Cardiac muscle cell (in vitro differentiated cells and primary cell): ENCODE results near the gene TCF4. TPM values are rescaled to one million over a fixed set of nuclear protein-coding genes. Genes with fewer than 3 reads are reported as not detected.

Experiments
- DNase-seq, 2 donors: peaks; one replicate each; pipeline versions ENCODE4 v3.0.0 to v3.0.0-alpha.2; 2010 to 2017; ENCODE audit warnings: low read depth in 1 of 2, low spot score in 1 of 2
- H3K27ac ChIP-seq: fragments of 200-600 bp; sonication (generic); 2 replicates; pipeline ENCODE4 v1.5.1; 2016
- H3K27me3 ChIP-seq: fragments of 200-600 bp; sonication (generic); 2 replicates; pipeline ENCODE4 v1.6.0; 2016; ENCODE audit warnings: control low read depth
- H3K36me3 ChIP-seq: fragments of 200-600 bp; sonication (generic); 2 replicates; pipeline ENCODE4 v1.5.1; 2016; ENCODE audit warnings: control low read depth
- H3K4me1 ChIP-seq: fragments of 200-600 bp; sonication (generic); 2 replicates; pipeline ENCODE4 v1.8.1; 2017; ENCODE audit warnings: low read depth, mild to moderate bottlenecking, mixed run types
- H3K4me3 ChIP-seq: fragments of 200-600 bp; sonication (generic); 2 replicates; pipeline ENCODE4 v1.5.1; 2016; ENCODE audit warnings: mild to moderate bottlenecking
- H3K9me3 ChIP-seq: fragments of 200-600 bp; sonication (generic); 2 replicates; pipeline ENCODE4 v1.5.1; 2017; ENCODE audit warnings: low read depth, mild to moderate bottlenecking, control low read depth
- CTCF ChIP-seq: IDR thresholded peaks from 2 replicates; pipeline ENCODE4 v1.5.1; 2012; ENCODE audit warnings: low read depth, mild to moderate bottlenecking, low read length
- polyA plus RNA-seq: library from polyadenylated mRNA; unstranded; fragments of >200 nt; fragmentation: Nextera tagmentation; extraction: Ambion mirVana; gene quantifications from 2 replicates; pipeline ENCODE4 v1.2.1, GENCODE V29; 2016
- total RNA-seq: library from RNA; depleted of rRNA; stranded (reverse); fragments of >200 nt; gene quantifications from 2 replicates; pipeline ENCODE4 v1.2.3, GENCODE V29; 2016

The TCF4 gene
- total and polyA plus RNA-seq, 2 experiments from 2014 or later: 38.3 to 59.2 TPM

- no peak for TF ChIP-seq CTCF
- peaks cover 8% of the 10 kb centered on the region for H3K4me1 ChIP-seq
- no peak for DNase-seq
- H3K27me3 ChIP-seq: no peaks in the 10 kb centered on the region
- no peak overlapping the region for H3K27ac ChIP-seq
- no peaks in the 10 kb centered on the region for H3K36me3 ChIP-seq
- H3K9me3 ChIP-seq: no peaks in the 10 kb centered on the region
- H3K4me3 ChIP-seq: no peak overlapping the region
These were observed 191.6 kb downstream of the TCF4 start for GRCh38 chr18:55396267-55396905.

GRCh38 chr18:55395799-55396198, 192.2 kb downstream of the TCF4 start:
- Histone ChIP-seq H3K9me3 (no peaks in the 10 kb centered on the region), H3K4me1 (peaks cover 2% of the 10 kb centered on the region), H3K27me3 (no peaks in the 10 kb centered on the region), H3K4me3 (no peak overlapping the region), H3K36me3 (no peaks in the 10 kb centered on the region), H3K27ac (no peak overlapping the region)
- no peak for DNase-seq
- no peak for TF ChIP-seq CTCF

GRCh38 chr18:55390898-55391297, 197.1 kb downstream of the TCF4 start:
- no peak for TF ChIP-seq CTCF
- no peak overlapping the region for H3K4me3 ChIP-seq
- H3K27ac ChIP-seq: no peak overlapping the region
- H3K4me1 ChIP-seq: no peaks in the 10 kb centered on the region
- no peak for DNase-seq
- H3K36me3 ChIP-seq: no peaks in the 10 kb centered on the region
- no peaks in the 10 kb centered on the region for H3K27me3 ChIP-seq
- no peaks in the 10 kb centered on the region for H3K9me3 ChIP-seq

- no peak for DNase-seq
- H3K27ac ChIP-seq: no peak overlapping the region
- H3K4me3 ChIP-seq: no peak overlapping the region
- no peaks in the 10 kb centered on the region for H3K4me1 ChIP-seq
- no peaks in the 10 kb centered on the region for H3K27me3 ChIP-seq
- no peak for TF ChIP-seq CTCF
- H3K36me3 ChIP-seq: no peaks in the 10 kb centered on the region
- H3K9me3 ChIP-seq: no peaks in the 10 kb centered on the region
These were observed 200.6 kb downstream of the TCF4 start for GRCh38 chr18:55387139-55387984.

GRCh38 chr18:55386545-55386944, 201.4 kb downstream of the TCF4 start:
- no peaks in the 10 kb centered on the region for H3K4me1 ChIP-seq
- H3K27me3 ChIP-seq: no peaks in the 10 kb centered on the region
- H3K4me3 ChIP-seq: no peak overlapping the region
- no peaks in the 10 kb centered on the region for H3K9me3 ChIP-seq
- no peak for TF ChIP-seq CTCF
- no peak for DNase-seq
- H3K36me3 ChIP-seq: no peaks in the 10 kb centered on the region
- H3K27ac ChIP-seq: no peak overlapping the region
